Immature natural killer cell (primary cell): Measurements from ENCODE around the gene MBLAC1. TPM values are rescaled to one million over a fixed set of nuclear protein-coding genes. Genes with fewer than 3 reads are reported as not detected.

ENCODE experiments used
- DNase-seq, 3 donors: peaks; one replicate each; pipeline ENCODE4 v3.0.0; 2022; ENCODE audit warnings: mixed read lengths in 1 of 3
- H3K27ac Mint-ChIP-seq, 6 donors: one replicate each; pipeline ENCODE4 v1.8.0; 2020; ENCODE audit warnings: mixed read lengths in 6 of 6, mild to moderate bottlenecking in 5 of 6, inconsistent platforms in 4 of 6, moderate library complexity in 3 of 6
- H3K27me3 Mint-ChIP-seq, 3 donors: one replicate each; pipeline ENCODE4 v1.8.0; 2020 to 2021; ENCODE audit warnings: low read depth in 3 of 3, mild to moderate bottlenecking in 3 of 3, mixed read lengths in 3 of 3, moderate library complexity in 3 of 3, inconsistent platforms in 1 of 3
- H3K36me3 Mint-ChIP-seq, 3 donors: one replicate each; pipeline ENCODE4 v1.8.0; 2020; ENCODE audit warnings: mixed read lengths in 3 of 3, inconsistent platforms in 2 of 3, mild to moderate bottlenecking in 2 of 3
- H3K4me1 Mint-ChIP-seq, 2 donors: one replicate each; pipeline ENCODE4 v1.8.0; 2020; ENCODE audit warnings: inconsistent platforms in 2 of 2, mild to moderate bottlenecking in 2 of 2, mixed read lengths in 2 of 2, moderate library complexity in 1 of 2
- H3K4me3 Mint-ChIP-seq, 5 donors: one replicate each; pipeline ENCODE4 v1.8.0; 2020; ENCODE audit warnings: mild to moderate bottlenecking in 5 of 5, mixed read lengths in 5 of 5, inconsistent platforms in 3 of 5, moderate library complexity in 3 of 5
- H3K9me3 Mint-ChIP-seq, 6 donors: one replicate each; pipeline ENCODE4 v1.8.0; 2020; ENCODE audit warnings: mild to moderate bottlenecking in 6 of 6, mixed read lengths in 6 of 6, inconsistent platforms in 4 of 6, moderate library complexity in 3 of 6
- polyA plus RNA-seq, 3 donors: library from polyadenylated mRNA; unstranded; fragments of 300-500 nt; fragmentation: Illumina TruSeq; gene quantifications; one replicate each; pipeline ENCODE4 v1.2.3, GENCODE V29; 2021

The MBLAC1 gene
- polyA plus RNA-seq, 3 donors from 2014 or later = 2.2 to 2.6 (median 2.4) TPM

GRCh38 chr7:100155553-100156317 is 29.0 kb downstream of the MBLAC1 start:
- Mint-ChIP-seq H3K36me3 (peaks cover 4 to 8% (median 6%) of the 10 kb centered on the region in 3 donors), H3K27ac (peak overlapping the region in 4 of 6 donors; percentile 47 to 83 (median 66)), H3K9me3 (no peaks in the 10 kb centered on the region), H3K4me3 (peak overlapping the region in 3 of 5 donors; percentile 9 to 56 (median 18)), H3K27me3 (peaks cover 0 to 9% (median 4%) of the 10 kb centered on the region in 3 donors), H3K4me1 (peaks cover 38 to 42% of the 10 kb centered on the region in 2 donors)
- no peak for DNase-seq

DNA sequence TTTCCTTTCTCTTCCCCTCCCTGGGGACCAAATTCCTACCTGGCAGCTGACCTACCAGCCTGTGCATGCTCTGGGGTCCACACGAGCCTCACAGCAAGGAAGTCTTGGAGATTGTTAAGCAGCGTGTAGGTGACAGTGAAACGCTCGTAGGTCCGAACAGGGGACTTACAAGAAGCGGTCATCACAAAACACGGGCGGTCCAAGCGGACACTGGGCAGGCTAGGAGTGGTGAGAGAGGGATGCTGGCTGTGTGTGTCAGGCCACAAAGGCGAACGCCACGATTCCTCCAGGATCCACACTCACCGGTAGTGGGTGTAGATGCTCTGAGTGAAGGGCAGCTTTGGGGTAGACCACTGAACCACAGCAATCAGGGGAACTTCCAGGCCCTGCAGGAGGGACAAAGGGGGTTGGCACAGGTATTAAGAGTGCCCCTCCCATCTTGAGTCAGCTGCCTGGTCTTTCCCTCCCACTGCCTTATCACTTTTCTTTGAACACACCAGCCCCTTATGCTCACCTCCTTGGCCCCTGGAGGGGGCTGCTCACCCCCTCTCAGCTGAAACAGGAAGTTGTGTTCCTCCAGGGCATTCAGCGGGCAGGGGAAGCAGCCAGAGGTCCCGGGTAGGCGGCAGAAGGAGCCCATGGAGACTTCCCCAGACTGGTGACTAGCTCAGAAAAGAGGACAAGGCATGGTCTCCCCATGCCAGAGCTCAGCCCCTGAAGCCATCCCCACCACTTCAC is 29.7 kb downstream of the MBLAC1 start:
- peak overlapping the region; percentile 67 to 84 (median 81) for H3K27ac Mint-ChIP-seq
- peaks cover 4 to 8% (median 6%) of the 10 kb centered on the region in 3 donors for H3K36me3 Mint-ChIP-seq
- H3K4me3 Mint-ChIP-seq = peak overlapping the region; percentile 48 to 86 (median 70)
- no peak for DNase-seq
- no peaks in the 10 kb centered on the region for H3K9me3 Mint-ChIP-seq
- H3K27me3 Mint-ChIP-seq = peaks cover 0 to 9% (median 4%) of the 10 kb centered on the region in 3 donors
- peaks cover 38 to 42% of the 10 kb centered on the region in 2 donors for H3K4me1 Mint-ChIP-seq

GRCh38 chr7:100157069-100157333 is 30.2 kb downstream of the MBLAC1 start:
- H3K9me3 Mint-ChIP-seq = no peaks in the 10 kb centered on the region
- no peak for DNase-seq
- H3K4me1 Mint-ChIP-seq = peaks cover 36 to 37% of the 10 kb centered on the region in 2 donors
- peaks cover 4 to 8% (median 6%) of the 10 kb centered on the region in 3 donors for H3K36me3 Mint-ChIP-seq
- peak overlapping the region; percentile 48 to 86 (median 70) for H3K4me3 Mint-ChIP-seq
- H3K27me3 Mint-ChIP-seq = peaks cover 0 to 12% (median 4%) of the 10 kb centered on the region in 3 donors
- H3K27ac Mint-ChIP-seq = peak overlapping the region; percentile 67 to 93 (median 81)

DNA sequence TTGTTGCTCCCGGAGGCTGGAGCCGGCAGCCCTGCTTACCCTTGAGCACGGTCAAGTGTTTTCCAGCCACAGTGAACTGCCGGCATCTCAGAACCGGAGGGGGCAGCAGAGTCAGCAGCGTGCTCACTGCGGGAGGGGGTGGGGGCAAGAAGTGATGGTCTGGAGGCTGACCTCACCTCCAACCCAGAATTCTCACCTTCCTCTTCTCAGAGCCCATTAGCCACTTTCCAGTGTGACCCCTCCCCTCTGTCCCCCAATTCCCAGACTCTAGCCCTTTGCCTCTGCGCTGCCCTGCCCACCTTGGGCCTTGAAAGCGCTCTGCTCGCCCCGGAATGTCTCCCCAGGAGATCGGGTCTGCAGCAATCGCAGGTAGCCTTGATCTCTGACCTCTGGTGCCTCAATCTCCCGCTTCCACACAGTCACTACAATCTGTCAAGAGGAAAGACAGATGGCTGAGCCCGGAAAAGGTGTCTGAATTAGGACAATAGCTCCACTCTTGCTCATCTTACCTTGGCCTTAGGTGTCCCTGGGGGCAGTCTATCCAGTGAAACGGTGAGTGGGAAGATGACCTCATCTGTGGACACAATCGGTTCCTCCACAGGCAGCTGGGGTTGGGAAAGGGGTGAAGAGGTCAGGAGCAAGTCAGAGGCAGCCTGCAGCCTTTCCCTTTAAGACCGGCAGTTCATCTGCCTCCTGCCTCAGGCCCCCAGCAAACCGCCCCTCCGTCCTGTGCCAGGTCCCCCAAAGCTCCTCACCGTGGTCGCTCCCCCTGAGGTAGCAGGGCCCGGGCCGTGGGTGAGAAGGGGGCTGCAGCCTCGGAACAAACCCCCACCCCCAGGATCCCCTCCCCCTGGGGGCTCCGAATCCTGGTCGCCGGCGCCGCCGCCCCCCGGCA is 30.8 kb downstream of the MBLAC1 start:
- Mint-ChIP-seq H3K36me3 (peaks cover 1 to 4% (median 1%) of the 10 kb centered on the region in 3 donors), H3K9me3 (no peaks in the 10 kb centered on the region), H3K27ac (peak overlapping the region; percentile 70 to 94 (median 90)), H3K27me3 (peaks cover 0 to 12% (median 5%) of the 10 kb centered on the region in 3 donors), H3K4me1 (peaks cover 32% of the 10 kb centered on the region in 2 donors), H3K4me3 (peak overlapping the region; percentile 83 to 90 (median 86))
- no peak for DNase-seq

- Mint-ChIP-seq H3K27ac (peak within 1 kb of the TSS; percentile 74 to 94 (median 90)), H3K4me1 (peaks cover 29 to 31% of the 10 kb centered on the region in 2 donors), H3K36me3 (peaks cover 0 to 4% (median 0%) of the 10 kb centered on the region in 3 donors), H3K4me3 (peak within 1 kb of the TSS; percentile 83 to 90 (median 86)), H3K27me3 (peaks cover 0 to 12% (median 6%) of the 10 kb centered on the region in 3 donors), H3K9me3 (no peaks in the 10 kb centered on the region)
- DNase-seq = peak; percentile 86 to 88 (median 88)
Observed at GRCh38 chr7:100158229-100159098, 31.7 kb downstream of the MBLAC1 start, which contains the start of gene TRAPPC14. TSS of gene TRAPPC14 (minus strand) at chr7:100158723. CDS start at chr7:100158499, 224 bp downstream.

- no peak for DNase-seq
- Mint-ChIP-seq H3K36me3 (peaks cover 0 to 4% (median 0%) of the 10 kb centered on the region in 3 donors), H3K4me1 (peaks cover 29 to 30% of the 10 kb centered on the region in 2 donors), H3K4me3 (peak overlapping the region; percentile 78 to 85 (median 83)), H3K27ac (peak overlapping the region; percentile 66 to 86 (median 79)), H3K27me3 (peaks cover 0 to 12% (median 9%) of the 10 kb centered on the region in 3 donors), H3K9me3 (no peaks in the 10 kb centered on the region)
Observed at GRCh38 chr7:100159099-100159623, 32.4 kb downstream of the MBLAC1 start.

- H3K27me3 Mint-ChIP-seq = peaks cover 0 to 12% (median 9%) of the 10 kb centered on the region in 3 donors
- DNase-seq = no peak
- peaks cover 0 to 4% (median 0%) of the 10 kb centered on the region in 3 donors for H3K36me3 Mint-ChIP-seq
- peaks cover 28 to 29% of the 10 kb centered on the region in 2 donors for H3K4me1 Mint-ChIP-seq
- H3K4me3 Mint-ChIP-seq = peak overlapping the region in 3 of 5 donors; percentile 7 to 83 (median 78)
- H3K27ac Mint-ChIP-seq = no peak overlapping the region
- H3K9me3 Mint-ChIP-seq = no peaks in the 10 kb centered on the region
Observed at GRCh38 chr7:100160067-100160466, 33.3 kb downstream of the MBLAC1 start.

- H3K27me3 Mint-ChIP-seq = peaks cover 14 to 23% (median 19%) of the 10 kb centered on the region in 3 donors
- no peaks in the 10 kb centered on the region for H3K9me3 Mint-ChIP-seq
- H3K4me1 Mint-ChIP-seq = peaks cover 15 to 17% of the 10 kb centered on the region in 2 donors
- no peaks in the 10 kb centered on the region for H3K36me3 Mint-ChIP-seq
- H3K4me3 Mint-ChIP-seq = no peak overlapping the region
- peak overlapping the region in 1 of 6 donors; percentile 4 for H3K27ac Mint-ChIP-seq
- no peak for DNase-seq
Observed at GRCh38 chr7:100163006-100163531, 36.3 kb downstream of the MBLAC1 start.

DNA sequence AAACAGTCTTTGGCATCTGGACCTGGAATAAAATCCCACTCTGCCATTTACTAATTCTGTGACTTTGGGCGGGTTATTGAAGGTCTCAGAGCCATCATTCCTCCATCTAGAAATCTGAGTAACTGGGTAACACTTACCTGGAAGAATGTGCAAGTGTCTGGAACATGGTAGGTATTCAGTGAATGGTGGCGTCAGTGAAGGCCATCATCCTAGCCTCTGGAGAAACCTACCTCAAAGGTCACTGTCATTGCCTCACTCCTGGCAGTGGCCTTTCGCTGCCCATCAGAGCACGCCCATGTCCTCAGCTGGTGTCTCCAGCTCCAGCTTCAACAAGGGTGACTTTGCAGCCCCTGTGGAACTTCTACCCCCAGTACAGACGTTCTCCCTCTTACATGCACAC is 37.1 kb downstream of the MBLAC1 start:
- no peak overlapping the region for H3K27ac Mint-ChIP-seq
- DNase-seq = no peak

GRCh38 chr7:100166317-100166940 is 39.7 kb downstream of the MBLAC1 start:
- Mint-ChIP-seq H3K27ac (no peak overlapping the region), H3K4me3 (peak overlapping the region in 1 of 5 donors; percentile 44), H3K4me1 (peaks cover 23 to 26% of the 10 kb centered on the region in 2 donors), H3K36me3 (no peaks in the 10 kb centered on the region), H3K9me3 (peaks cover 0 to 2% (median 0%) of the 10 kb centered on the region in 6 donors), H3K27me3 (peaks cover 26 to 47% (median 28%) of the 10 kb centered on the region in 3 donors)
- DNase-seq = no peak

More for the DNA sequence above, 37.1 kb downstream of the MBLAC1 start:
- Mint-ChIP-seq H3K4me1 (peaks cover 21 to 22% of the 10 kb centered on the region in 2 donors), H3K9me3 (no peaks in the 10 kb centered on the region), H3K4me3 (no peak overlapping the region), H3K27me3 (peaks cover 20 to 31% (median 20%) of the 10 kb centered on the region in 3 donors), H3K36me3 (no peaks in the 10 kb centered on the region)

DNA sequence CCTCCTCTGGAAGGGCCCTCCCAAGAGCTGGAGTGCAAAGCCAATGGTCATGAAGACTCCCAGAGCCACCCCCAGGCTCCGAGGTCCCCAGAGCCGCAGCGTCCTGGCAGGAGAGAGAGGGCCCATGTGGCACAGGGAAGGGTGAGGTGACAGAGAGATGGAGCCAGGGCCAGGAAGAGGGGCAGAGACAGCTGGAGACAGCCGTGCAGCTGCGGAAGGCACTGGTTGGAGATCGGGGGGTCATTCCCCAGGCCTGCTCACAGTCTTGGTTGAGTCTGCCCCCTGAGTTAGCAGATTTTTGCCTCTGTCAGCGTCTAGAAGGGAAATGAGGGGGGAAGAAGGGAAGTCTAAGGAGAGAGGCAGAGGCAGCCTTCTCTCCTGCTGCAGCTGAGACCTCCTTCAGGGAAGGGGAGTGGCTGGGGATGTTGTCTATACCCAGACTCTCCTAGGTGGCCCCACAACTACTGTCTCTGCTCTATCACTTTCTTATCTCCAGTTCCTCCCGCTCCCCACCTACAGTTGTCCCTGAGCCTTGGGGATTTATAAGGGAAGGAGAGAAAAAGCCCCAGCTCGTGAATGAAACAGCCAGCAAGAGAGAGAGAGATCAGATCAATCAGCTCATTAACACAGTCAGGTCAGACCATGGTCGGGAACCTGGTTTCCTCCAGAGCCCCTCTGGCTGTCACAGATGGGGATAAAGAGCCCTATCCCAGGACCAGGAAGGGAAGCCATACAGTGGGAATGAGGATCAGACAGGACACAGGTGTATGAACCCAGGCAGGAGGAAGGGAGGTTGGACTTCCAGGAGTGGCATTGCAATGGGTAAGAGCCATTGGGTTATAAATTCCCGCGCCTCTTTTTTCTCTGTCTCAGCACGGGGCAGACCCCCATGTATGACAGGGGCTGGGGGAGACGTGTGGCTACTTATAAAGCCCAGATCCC is 40.5 kb downstream of the MBLAC1 start:
- Mint-ChIP-seq H3K4me1 (peaks cover 26 to 31% of the 10 kb centered on the region in 2 donors), H3K4me3 (peak overlapping the region in 2 of 5 donors; percentile 26 to 71), H3K27me3 (peaks cover 24 to 47% (median 30%) of the 10 kb centered on the region in 3 donors), H3K27ac (no peak overlapping the region), H3K9me3 (peaks cover 0 to 2% (median 0%) of the 10 kb centered on the region in 6 donors), H3K36me3 (no peaks in the 10 kb centered on the region)
- DNase-seq = no peak
